Measurements from ENCODE around the gene NME2.

Gene NME2

GRCh38 chr17:51133365-51133764 lies 32.8 kb upstream of the NME2 start:
- Histone ChIP-seq H3K27ac (ENCODE audit: low read length) (no peak overlapping the region), H3K27me3 (replicated peaks; ENCODE audit: insufficient read depth, low read length) (no peaks in the 10 kb centered on the region), H3K9ac (ENCODE audit: low read length) (no peak overlapping the region), H3K9me2 (replicated peaks; ENCODE audit: insufficient read depth, low read length) (no peaks in the 10 kb centered on the region), H3K9me3 (replicated peaks; ENCODE audit: insufficient read depth, low read length) (no peaks in the 10 kb centered on the region), H3K4me1 (ENCODE audit: low read length) (peaks cover 7% of the 10 kb centered on the region; the same call in 1 of the 2 replicates), H3F3A (ENCODE audit: insufficient read depth, low read length) (no peaks in the 10 kb centered on the region), H3K4me2 (ENCODE audit: low read depth, low read length) (no peak overlapping the region), H4K20me1 (ENCODE audit: insufficient read depth, low read length) (no peaks in the 10 kb centered on the region), H3K4me3 (ENCODE audit: low read length) (no peak overlapping the region), H3K36me3 (replicated peaks; ENCODE audit: insufficient read depth, low read length) (no peaks in the 10 kb centered on the region), H2AFZ (ENCODE audit: low read length) (no peak overlapping the region), H3K79me2 (ENCODE audit: low read length) (no peaks in the 10 kb centered on the region)
- no peak for DNase-seq
- TF ChIP-seq EZH2phosphoT487 (IDR thresholded peaks at IDR 0.05; ENCODE audit: low read length) (no peak), EZH2 (optimal IDR thresholded peaks at IDR 0.05; ENCODE audit: low read depth, low read length) (no peak), CTCF (IDR thresholded peaks at IDR 0.05; ENCODE audit: low read length) (no peak)

GRCh38 chr17:51135956-51136355 lies 30.3 kb upstream of the NME2 start:
- Histone ChIP-seq H3F3A (ENCODE audit: insufficient read depth, low read length) (no peaks in the 10 kb centered on the region), H3K36me3 (replicated peaks; ENCODE audit: insufficient read depth, low read length) (no peaks in the 10 kb centered on the region), H3K79me2 (ENCODE audit: low read length) (no peaks in the 10 kb centered on the region), H3K9ac (ENCODE audit: low read length) (no peak overlapping the region), H3K9me3 (replicated peaks; ENCODE audit: insufficient read depth, low read length) (no peaks in the 10 kb centered on the region), H3K4me1 (ENCODE audit: low read length) (peaks cover 7% of the 10 kb centered on the region; the same call in 1 of the 2 replicates), H3K27me3 (replicated peaks; ENCODE audit: insufficient read depth, low read length) (no peaks in the 10 kb centered on the region), H2AFZ (ENCODE audit: low read length) (no peak overlapping the region), H4K20me1 (ENCODE audit: insufficient read depth, low read length) (no peaks in the 10 kb centered on the region), H3K4me2 (ENCODE audit: low read depth, low read length) (no peak overlapping the region), H3K9me2 (replicated peaks; ENCODE audit: insufficient read depth, low read length) (no peaks in the 10 kb centered on the region), H3K4me3 (ENCODE audit: low read length) (no peak overlapping the region), H3K27ac (ENCODE audit: low read length) (no peak overlapping the region)
- no peak for DNase-seq
- TF ChIP-seq EZH2 (optimal IDR thresholded peaks at IDR 0.05; ENCODE audit: low read depth, low read length) (no peak), EZH2phosphoT487 (IDR thresholded peaks at IDR 0.05; ENCODE audit: low read length) (no peak), CTCF (IDR thresholded peaks at IDR 0.05; ENCODE audit: low read length) (no peak)

- Histone ChIP-seq H3K4me2 (ENCODE audit: low read depth, low read length) (no peak overlapping the region), H3K4me3 (ENCODE audit: low read length) (no peak overlapping the region), H3K9me2 (replicated peaks; ENCODE audit: insufficient read depth, low read length) (no peaks in the 10 kb centered on the region), H3K9me3 (replicated peaks; ENCODE audit: insufficient read depth, low read length) (no peaks in the 10 kb centered on the region), H4K20me1 (ENCODE audit: insufficient read depth, low read length) (no peaks in the 10 kb centered on the region), H3F3A (ENCODE audit: insufficient read depth, low read length) (no peaks in the 10 kb centered on the region), H3K79me2 (ENCODE audit: low read length) (no peaks in the 10 kb centered on the region), H3K27me3 (replicated peaks; ENCODE audit: insufficient read depth, low read length) (no peaks in the 10 kb centered on the region), H3K4me1 (ENCODE audit: low read length) (no peaks in the 10 kb centered on the region), H3K36me3 (replicated peaks; ENCODE audit: insufficient read depth, low read length) (no peaks in the 10 kb centered on the region), H3K9ac (ENCODE audit: low read length) (no peak overlapping the region), H3K27ac (ENCODE audit: low read length) (no peak overlapping the region), H2AFZ (ENCODE audit: low read length) (no peak overlapping the region)
- TF ChIP-seq CTCF (IDR thresholded peaks at IDR 0.05; ENCODE audit: low read length) (no peak), EZH2 (optimal IDR thresholded peaks at IDR 0.05; ENCODE audit: low read depth, low read length) (no peak), EZH2phosphoT487 (IDR thresholded peaks at IDR 0.05; ENCODE audit: low read length) (no peak)
- DNase-seq = no peak
These were observed 23.6 kb upstream of the NME2 start for GRCh38 chr17:51142597-51142996.

All from MM.1S (cell line).